ES-I3 (cell line): ENCODE data around the gene PITX3.
A peak's percentile ranks its signal among the peaks of the same experiment; 100 is the strongest.

Source experiments
- H3K36me3 ChIP-seq: 2 replicates; pipeline ENCODE4 v1.6.1; 2013; ENCODE audit warnings: mild to moderate bottlenecking, low read length, control low read depth, moderate library complexity; ENCODE audit not compliant: insufficient read depth
- H3K4me1 ChIP-seq: 2 replicates; pipeline ENCODE4 v1.6.1; 2013; ENCODE audit warnings: mild to moderate bottlenecking, control low read depth, low read length; ENCODE audit not compliant: insufficient read depth
- H3K9ac ChIP-seq: 2 replicates; pipeline ENCODE4 v1.6.1; 2013; ENCODE audit warnings: low read depth, mild to moderate bottlenecking, low read length, moderate library complexity
- H3K9me3 ChIP-seq: 2 replicates; pipeline ENCODE4 v1.6.1; 2013; ENCODE audit warnings: mild to moderate bottlenecking, low read length, moderate library complexity; ENCODE audit not compliant: control insufficient read depth, insufficient read depth

PITX3 gene

GRCh38 chr10:102241444-102242117 is at the start of gene PITX3:
PITX3 (minus strand) TSS chr10:102241512; CDS start chr10:102232080, 9,432 bp downstream.
- Histone ChIP-seq H3K36me3 (no peaks in the 10 kb centered on the region), H3K9ac (peak within 1 kb of the TSS; percentile 63), H3K4me1 (peaks cover 3% of the 10 kb centered on the region; the same call in 1 of the 2 replicates), H3K9me3 (no peaks in the 10 kb centered on the region)

GRCh38 chr10:102289840-102290239 is 48.5 kb upstream of the PITX3 start:
- no peak overlapping the region for H3K9ac ChIP-seq
- no peaks in the 10 kb centered on the region for H3K36me3 ChIP-seq
- H3K9me3 ChIP-seq: no peaks in the 10 kb centered on the region
- H3K4me1 ChIP-seq: 0 out of 2 replicates have a peak, but pooled peaks cover 2% of the 10 kb centered on the region

GRCh38 chr10:102289356-102289755 is 48.0 kb upstream of the PITX3 start:
- no peak overlapping the region for H3K9ac ChIP-seq
- H3K36me3 ChIP-seq: no peaks in the 10 kb centered on the region
- no peaks in the 10 kb centered on the region for H3K9me3 ChIP-seq
- no peaks in the 10 kb centered on the region for H3K4me1 ChIP-seq

GRCh38 chr10:102287991-102288390 is 46.7 kb upstream of the PITX3 start:
- H3K36me3 ChIP-seq: no peaks in the 10 kb centered on the region
- H3K9me3 ChIP-seq: no peaks in the 10 kb centered on the region
- no peaks in the 10 kb centered on the region for H3K4me1 ChIP-seq
- no peak overlapping the region for H3K9ac ChIP-seq

- H3K9me3 ChIP-seq: no peaks in the 10 kb centered on the region
- no peak overlapping the region for H3K9ac ChIP-seq
- no peaks in the 10 kb centered on the region for H3K4me1 ChIP-seq
- H3K36me3 ChIP-seq: no peaks in the 10 kb centered on the region
Measured at GRCh38 chr10:102287538-102287937, 46.2 kb upstream of the PITX3 start.

GRCh38 chr10:102286216-102286615 is 44.9 kb upstream of the PITX3 start:
- H3K4me1 ChIP-seq: no peaks in the 10 kb centered on the region
- no peaks in the 10 kb centered on the region for H3K9me3 ChIP-seq
- no peaks in the 10 kb centered on the region for H3K36me3 ChIP-seq
- H3K9ac ChIP-seq: no peak overlapping the region

GRCh38 chr10:102285133-102285532 is 43.8 kb upstream of the PITX3 start:
- Histone ChIP-seq H3K36me3 (no peaks in the 10 kb centered on the region), H3K4me1 (no peaks in the 10 kb centered on the region), H3K9me3 (no peaks in the 10 kb centered on the region), H3K9ac (no peak overlapping the region)

- no peaks in the 10 kb centered on the region for H3K9me3 ChIP-seq
- no peaks in the 10 kb centered on the region for H3K36me3 ChIP-seq
- no peaks in the 10 kb centered on the region for H3K4me1 ChIP-seq
- no peak overlapping the region for H3K9ac ChIP-seq
Measured at GRCh38 chr10:102284531-102284930, 43.2 kb upstream of the PITX3 start.

- no peaks in the 10 kb centered on the region for H3K4me1 ChIP-seq
- no peaks in the 10 kb centered on the region for H3K36me3 ChIP-seq
- H3K9me3 ChIP-seq: no peaks in the 10 kb centered on the region
- no peak overlapping the region for H3K9ac ChIP-seq
Measured at GRCh38 chr10:102283890-102284289, 42.6 kb upstream of the PITX3 start.

- Histone ChIP-seq H3K9me3 (no peaks in the 10 kb centered on the region), H3K9ac (no peak overlapping the region), H3K36me3 (no peaks in the 10 kb centered on the region), H3K4me1 (no peaks in the 10 kb centered on the region)
Measured at GRCh38 chr10:102283488-102283887, 42.2 kb upstream of the PITX3 start.

- Histone ChIP-seq H3K4me1 (no peaks in the 10 kb centered on the region), H3K9ac (no peak overlapping the region), H3K9me3 (no peaks in the 10 kb centered on the region), H3K36me3 (no peaks in the 10 kb centered on the region)
Measured at GRCh38 chr10:102281102-102281487, 39.8 kb upstream of the PITX3 start.

- no peak overlapping the region for H3K9ac ChIP-seq
- H3K4me1 ChIP-seq: no peaks in the 10 kb centered on the region
Measured at GRCh38 chr10:102280397-102281101, 39.2 kb upstream of the PITX3 start.

GRCh38 chr10:102279104-102279503 is 37.8 kb upstream of the PITX3 start:
- Histone ChIP-seq H3K4me1 (no peaks in the 10 kb centered on the region), H3K9me3 (no peaks in the 10 kb centered on the region), H3K36me3 (no peaks in the 10 kb centered on the region), H3K9ac (no peak overlapping the region)

More at GRCh38 chr10:102280397-102281101, 39.2 kb upstream of the PITX3 start:
- Histone ChIP-seq H3K36me3 (no peaks in the 10 kb centered on the region), H3K9me3 (no peaks in the 10 kb centered on the region)

- H3K9me3 ChIP-seq: no peaks in the 10 kb centered on the region
- no peak overlapping the region for H3K9ac ChIP-seq
- H3K4me1 ChIP-seq: no peaks in the 10 kb centered on the region
- H3K36me3 ChIP-seq: no peaks in the 10 kb centered on the region
Measured at GRCh38 chr10:102275343-102275742, 34.0 kb upstream of the PITX3 start.

GRCh38 chr10:102274062-102274461 is 32.8 kb upstream of the PITX3 start:
- H3K4me1 ChIP-seq: no peaks in the 10 kb centered on the region
- no peak overlapping the region for H3K9ac ChIP-seq
- H3K36me3 ChIP-seq: no peaks in the 10 kb centered on the region
- H3K9me3 ChIP-seq: no peaks in the 10 kb centered on the region
